Panc1 (cell line): ENCODE results near the gene TRMT6. TPM values are rescaled to one million over a fixed set of nuclear protein-coding genes. Genes with fewer than 3 reads are reported as not detected.

Experiments used
- ATAC-seq: fragments of 200-7000 bp; cut with Tn5 transposase; 2 replicates; pipeline ENCODE4 v1.9.1; 2020; ENCODE audit warnings: mild to moderate bottlenecking, moderate library complexity
- BruUV-seq: library from RNA; stranded (reverse); fragments of 400-500 nt; replicated peaks from 2 replicates; lab custom pipeline; 2021; lab: Mats Ljungman, UMichigan
- CTCF ChIA-PET: fragments of 300-600 bp; sonication (Branson Sonifier 250); formaldehyde crosslinking; loops from one replicate; lab custom pipeline; 2022; ENCODE audit warnings: antibody characterized with exemption; lab: Charles Lee
- POLR2A ChIA-PET: fragments of 300-600 bp; sonication (Branson Sonifier 250); formaldehyde crosslinking; loops from one replicate; lab custom pipeline; 2022; ENCODE audit warnings: antibody characterized with exemption; lab: Charles Lee
- DNase-seq: peaks from one replicate; pipeline ENCODE4 v3.0.0-alpha.2; 2010; ENCODE audit warnings: low read depth, low spot score
- H3K27ac ChIP-seq: 2 replicates; pipeline ENCODE4 v1.5.1; 2011; ENCODE audit warnings: mild to moderate bottlenecking, low read length, inconsistent platforms
- H3K27me3 ChIP-seq: fragments of 200-500 bp; sonication (Bioruptor generic); 2 replicates; pipeline ENCODE4 v1.6.0; 2014; ENCODE audit warnings: low read length, inconsistent platforms; ENCODE audit not compliant: control insufficient read depth, insufficient read depth
- H3K36me3 ChIP-seq: fragments of 200-500 bp; sonication (Bioruptor generic); 2 replicates; pipeline ENCODE4 v1.5.1; 2014; ENCODE audit warnings: inconsistent platforms, mild to moderate bottlenecking, low read length, moderate library complexity; ENCODE audit not compliant: control insufficient read depth, insufficient read depth
- H3K4me1 ChIP-seq: 2 replicates; pipeline ENCODE4 v1.5.1; 2011; ENCODE audit warnings: inconsistent platforms, mild to moderate bottlenecking, low read length, moderate library complexity; ENCODE audit not compliant: control insufficient read depth, insufficient read depth
- H3K4me3 ChIP-seq, 2 experiments: 2 replicates each; pipeline ENCODE4 v1.5.1; 2011 to 2012; ENCODE audit warnings: low read depth in 2 of 2, low read length in 2 of 2, mild to moderate bottlenecking in 2 of 2, inconsistent platforms in 1 of 2, moderate library complexity in 1 of 2
- H3K9me3 ChIP-seq: fragments of 200-500 bp; sonication (Bioruptor generic); 2 replicates; pipeline ENCODE4 v1.5.1; 2014; ENCODE audit warnings: low read depth, mild to moderate bottlenecking, inconsistent platforms, low read length, moderate library complexity; ENCODE audit not compliant: control insufficient read depth, insufficient read depth
- CTCF ChIP-seq: fragments of 450-650 bp; IDR thresholded peaks from 2 replicates; pipeline ENCODE4 v1.5.1; 2017; ENCODE audit warnings: mild to moderate bottlenecking
- POLR2AphosphoS5 ChIP-seq: IDR thresholded peaks from 2 replicates; pipeline ENCODE4 v1.6.1; 2012; ENCODE audit warnings: mild to moderate bottlenecking, low read depth, low read length, moderate library complexity
- REST ChIP-seq, 2 experiments: IDR thresholded peaks; 2 replicates each; pipeline ENCODE4 v1.6.1; 2011 to 2012; ENCODE audit warnings: low read depth in 2 of 2, control low read depth in 1 of 2, low read length in 1 of 2, mild to moderate bottlenecking in 1 of 2, moderate library complexity in 1 of 2; ENCODE audit not compliant: insufficient read depth in 1 of 2
- SIN3A ChIP-seq: IDR thresholded peaks from 2 replicates; pipeline ENCODE4 v1.6.1; 2012; ENCODE audit warnings: low read depth, mild to moderate bottlenecking, low read length, moderate library complexity, borderline replicate concordance; ENCODE audit not compliant: insufficient read depth
- TCF7L2 ChIP-seq: IDR thresholded peaks from 2 replicates; pipeline ENCODE4 v1.6.1; 2011; ENCODE audit warnings: mild to moderate bottlenecking, low read depth, low read length, inconsistent platforms
- in situ Hi-C: cut with HindIII; loops from 2 replicates; pipeline ENCODE4 v1.10.0; 2016; ENCODE audit warnings: low sequenced_read_pairs, low pct_unique_long_range_greater_than_20kb
- intact Hi-C: fragments of 100-400 bp; cut with micrococcal nuclease; formaldehyde crosslinking; loops from one replicate; pipeline ENCODE4 v1.10.0; 2022; ENCODE audit not compliant: unreplicated experiment
- total RNA-seq: library from RNA; stranded (reverse); gene quantifications from one replicate; pipeline ENCODE4 v1.2.1, GENCODE V29; 2021; ENCODE audit not compliant: unreplicated experiment

The TRMT6 gene
- total RNA-seq, 1 experiment from 2014 or later: 27.9 TPM

- ChIA-PET CTCF (no interaction called here), POLR2A (no interaction called here)
- ATAC-seq (no peak), DNase-seq (no peak)
- peaks cover 6% of the 10 kb centered on the region; the same call in 1 of the 2 replicates for H3K27me3 ChIP-seq
- no peaks in the 10 kb centered on the region for H3K4me1 ChIP-seq
- H3K9me3 ChIP-seq: no peaks in the 10 kb centered on the region
- TF ChIP-seq POLR2AphosphoS5 (no peak), TCF7L2 (no peak), SIN3A (no peak), REST (IDR thresholded peaks at IDR 0.05; ENCODE audit: insufficient read depth in 1 of 2, low read depth in 2 of 2, low read length in 1 of 2) (no peak), CTCF (no peak)
- intact Hi-C loops: no loop called here
- BruUV-seq: no TSS peak
- in situ Hi-C loops: no loop called here
- H3K4me3 ChIP-seq: no peak overlapping the region
- H3K27ac ChIP-seq: no peak overlapping the region
- H3K36me3 ChIP-seq: no peaks in the 10 kb centered on the region
Observed at GRCh38 chr20:5887386-5887785, 62.9 kb downstream of the TRMT6 start.

Other genes with a start within 250 kb of the TRMT6 start
- 4.3 TPM for gene SHLD1, start 200.1 kb downstream of the TRMT6 start, total RNA-seq
- gene CHGB, start 39.0 kb downstream of the TRMT6 start, total RNA-seq: 3.1 TPM
- 28.3 TPM for gene MCM8, start 119 bp upstream of the TRMT6 start, total RNA-seq
- gene CRLS1, start 55.6 kb upstream of the TRMT6 start, total RNA-seq: 42.7 TPM
- 0.57 TPM for gene LRRN4, start 103.5 kb upstream of the TRMT6 start, total RNA-seq
- 0.95 TPM for gene FERMT1, start 172.5 kb upstream of the TRMT6 start, total RNA-seq